OCI-LY7 (cell line): Measurements from ENCODE around the gene BMP2. TPM values are rescaled to one million over a fixed set of nuclear protein-coding genes. Genes with fewer than 3 reads are reported as not detected.

Experiments
- BruUV-seq: library from RNA; stranded (reverse); fragments of 400-500 nt; replicated peaks from 2 replicates; lab custom pipeline; 2021; lab: Mats Ljungman, UMichigan
- CTCF ChIA-PET: fragments of 300-600 bp; sonication (Branson Sonifier 250); formaldehyde crosslinking; loops from one replicate; lab custom pipeline; 2022; ENCODE audit warnings: antibody characterized with exemption; ENCODE audit not compliant: unreplicated experiment; lab: Charles Lee
- POLR2A ChIA-PET: fragments of 300-600 bp; sonication (Branson Sonifier 250); formaldehyde crosslinking; loops from one replicate; lab custom pipeline; 2022; ENCODE audit warnings: antibody characterized with exemption; lab: Charles Lee
- DNase-seq: peaks from one replicate; pipeline ENCODE4 v3.0.0-alpha.2; 2015; ENCODE audit warnings: low spot score
- H2AFZ ChIP-seq: fragments of 200-600 bp; sonication (generic), shearing (Covaris generic); 2 replicates; pipeline ENCODE4 v1.6.1; 2014; ENCODE audit warnings: mild to moderate bottlenecking, antibody characterized with exemption, low read length, moderate library complexity
- H3K27ac ChIP-seq: fragments of 200-600 bp; sonication (generic); 2 replicates; pipeline ENCODE4 v1.5.1; 2014; ENCODE audit warnings: mixed run types, low read depth, mild to moderate bottlenecking, moderate library complexity, low read length, inconsistent platforms; ENCODE audit not compliant: poor library complexity, severe bottlenecking
- H3K36me3 ChIP-seq: fragments of 200-600 bp; sonication (generic); 2 replicates; pipeline ENCODE4 v1.6.1; 2014; ENCODE audit warnings: mild to moderate bottlenecking, antibody characterized with exemption, low read length, moderate library complexity, mixed read lengths; ENCODE audit not compliant: insufficient read depth
- H3K4me1 ChIP-seq: fragments of 200-600 bp; sonication (generic); 2 replicates; pipeline ENCODE4 v1.5.1; 2014; ENCODE audit warnings: mild to moderate bottlenecking, low read length; ENCODE audit not compliant: insufficient read depth, poor library complexity, severe bottlenecking
- H3K4me2 ChIP-seq: fragments of 200-600 bp; sonication (generic); 2 replicates; pipeline ENCODE4 v1.6.1; 2014; ENCODE audit warnings: mild to moderate bottlenecking, low read length
- H3K4me3 ChIP-seq: fragments of 200-600 bp; sonication (generic); 2 replicates; pipeline ENCODE4 v1.5.1; 2014; ENCODE audit warnings: mild to moderate bottlenecking, low read depth, low read length; ENCODE audit not compliant: poor library complexity, severe bottlenecking
- H3K79me2 ChIP-seq: fragments of 200-600 bp; sonication (generic); 2 replicates; pipeline ENCODE4 v1.6.1; 2016; ENCODE audit warnings: low read depth, mild to moderate bottlenecking, low read length, moderate library complexity, mixed read lengths; ENCODE audit not compliant: insufficient read depth
- H3K9me2 ChIP-seq: fragments of 200-600 bp; sonication (generic); 2 replicates; pipeline ENCODE4 v1.6.1; 2016; ENCODE audit warnings: mild to moderate bottlenecking, low read length, mixed read lengths; ENCODE audit not compliant: insufficient read depth
- H3K9me3 ChIP-seq: fragments of 200-600 bp; sonication (generic); 2 replicates; pipeline ENCODE4 v1.6.1; 2014; ENCODE audit warnings: mild to moderate bottlenecking, mixed run types, low read length, mixed read lengths
- H4K20me1 ChIP-seq: fragments of 200-600 bp; sonication (generic); 2 replicates; pipeline ENCODE4 v1.6.1; 2014; ENCODE audit warnings: mild to moderate bottlenecking, antibody characterized with exemption, low read length, moderate library complexity, mixed read lengths; ENCODE audit not compliant: insufficient read depth
- CTCF ChIP-seq: fragments of 200-600 bp; sonication (generic); conservative IDR thresholded peaks from 2 replicates; pipeline ENCODE4 v1.5.1; 2014; ENCODE audit warnings: mild to moderate bottlenecking, antibody characterized with exemption, low read length, moderate library complexity, mixed read lengths
- EZH2phosphoT487 ChIP-seq: fragments of 200-600 bp; sonication (generic); IDR thresholded peaks from 2 replicates; pipeline ENCODE4 v1.6.1; 2018; ENCODE audit warnings: low read depth, borderline replicate concordance, mild to moderate bottlenecking, mixed run types, antibody characterized with exemption, low read length, moderate library complexity, mixed read lengths
- intact Hi-C: fragments of 100-400 bp; cut with micrococcal nuclease; formaldehyde crosslinking; loops from one replicate; pipeline ENCODE4 v1.10.0; 2022; ENCODE audit not compliant: unreplicated experiment
- total RNA-seq, 2 experiments: library from RNA; depleted of rRNA in 1 of 2; stranded (reverse); fragments of >200 nt in 1 of 2; shearing (Covaris generic) in 1 of 2; gene quantifications; 2 replicates each; pipeline ENCODE4 v1.2.3, GENCODE V29; 2014 to 2022

The BMP2 gene
- total RNA-seq, 2 experiments from 2014 or later, result not detected

DNA sequence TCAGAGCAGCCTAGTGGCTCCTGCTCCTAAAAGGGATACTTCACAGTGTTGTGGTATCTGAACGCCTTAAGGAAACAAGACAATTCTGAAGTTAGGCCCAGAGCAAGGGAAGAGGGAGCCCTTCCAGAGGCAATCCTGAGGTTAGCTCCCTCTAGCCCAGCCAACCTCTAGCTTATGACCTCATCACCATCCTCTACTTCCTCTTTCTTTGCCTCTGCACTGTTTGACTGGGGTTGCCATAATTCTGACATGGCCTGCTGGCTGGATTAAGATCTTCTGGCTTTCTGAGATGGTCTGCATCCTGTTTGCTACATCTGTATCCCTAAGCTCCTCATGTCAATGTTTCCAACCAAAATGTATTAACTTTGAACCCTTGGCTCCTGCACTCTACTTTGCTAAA is 23.3 kb upstream of the BMP2 start:
- intact Hi-C loops, result no loop called here
- no peaks in the 10 kb centered on the region for H3K9me3 ChIP-seq
- H3K4me2 ChIP-seq, result no peak overlapping the region
- no peaks in the 10 kb centered on the region for H3K4me1 ChIP-seq
- TF ChIP-seq EZH2phosphoT487, result no peak
- no peak for TF ChIP-seq CTCF
- POLR2A ChIA-PET, result no interaction called here
- no peak overlapping the region for H3K27ac ChIP-seq
- H3K4me3 ChIP-seq, result no peak overlapping the region
- no peaks in the 10 kb centered on the region for H3K9me2 ChIP-seq
- H3K36me3 ChIP-seq, result no peaks in the 10 kb centered on the region
- H3K79me2 ChIP-seq, result no peaks in the 10 kb centered on the region
- no peak overlapping the region for H2AFZ ChIP-seq
- DNase-seq, result no peak
- H4K20me1 ChIP-seq, result no peaks in the 10 kb centered on the region
- CTCF ChIA-PET, result no interaction called here
- BruUV-seq, result no TSS peak

DNA sequence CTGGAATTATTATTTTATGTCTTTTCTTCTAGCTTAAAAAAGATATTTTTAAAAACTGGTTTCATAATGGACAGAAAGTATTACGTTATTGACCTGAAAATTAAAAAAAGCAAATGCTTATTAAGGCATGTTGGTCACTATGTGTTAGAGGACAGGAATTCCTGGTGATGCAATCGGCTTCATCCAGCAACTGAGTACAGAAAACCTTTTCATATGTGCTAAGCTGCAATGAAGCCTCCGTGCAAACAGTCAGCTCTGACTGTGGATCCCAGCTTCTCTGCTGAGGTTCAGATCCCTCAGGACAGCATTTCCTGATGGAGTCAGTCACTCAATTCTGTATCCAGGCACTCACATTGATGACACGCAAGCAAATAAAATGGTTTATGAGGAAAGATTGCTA is 22.7 kb upstream of the BMP2 start:
- DNase-seq, result no peak
- intact Hi-C loops, result no loop called here
- no peak overlapping the region for H3K27ac ChIP-seq
- H3K4me2 ChIP-seq, result no peak overlapping the region
- no peaks in the 10 kb centered on the region for H3K9me2 ChIP-seq
- ChIA-PET POLR2A (no interaction called here), CTCF (no interaction called here)
- no TSS peak for BruUV-seq
- no peaks in the 10 kb centered on the region for H4K20me1 ChIP-seq
- no peak overlapping the region for H2AFZ ChIP-seq
- H3K9me3 ChIP-seq, result no peaks in the 10 kb centered on the region
- no peak overlapping the region for H3K4me3 ChIP-seq
- H3K36me3 ChIP-seq, result no peaks in the 10 kb centered on the region
- H3K79me2 ChIP-seq, result no peaks in the 10 kb centered on the region
- H3K4me1 ChIP-seq, result no peaks in the 10 kb centered on the region
- TF ChIP-seq CTCF (no peak), EZH2phosphoT487 (no peak)

GRCh38 chr20:6746901-6747609 is 20.4 kb upstream of the BMP2 start:
- Histone ChIP-seq H4K20me1 (no peaks in the 10 kb centered on the region), H3K27ac (no peak overlapping the region), H3K9me2 (no peaks in the 10 kb centered on the region), H3K4me3 (no peak overlapping the region), H3K4me2 (no peak overlapping the region), H3K9me3 (no peaks in the 10 kb centered on the region), H2AFZ (no peak overlapping the region), H3K79me2 (no peaks in the 10 kb centered on the region), H3K36me3 (no peaks in the 10 kb centered on the region), H3K4me1 (no peaks in the 10 kb centered on the region)
- ChIA-PET CTCF (no interaction called here), POLR2A (interaction anchor here (0.6 kb wide), 1 partner anchor 616 kb away, joined by 3 read pairs; no protein-coding TSS in a partner anchor)
- TF ChIP-seq CTCF (no peak), EZH2phosphoT487 (no peak)
- BruUV-seq, result no TSS peak
- DNase-seq, result no peak
- intact Hi-C loops, result no loop called here
